ENCODE measurements around the gene DENND1A.

DNA sequence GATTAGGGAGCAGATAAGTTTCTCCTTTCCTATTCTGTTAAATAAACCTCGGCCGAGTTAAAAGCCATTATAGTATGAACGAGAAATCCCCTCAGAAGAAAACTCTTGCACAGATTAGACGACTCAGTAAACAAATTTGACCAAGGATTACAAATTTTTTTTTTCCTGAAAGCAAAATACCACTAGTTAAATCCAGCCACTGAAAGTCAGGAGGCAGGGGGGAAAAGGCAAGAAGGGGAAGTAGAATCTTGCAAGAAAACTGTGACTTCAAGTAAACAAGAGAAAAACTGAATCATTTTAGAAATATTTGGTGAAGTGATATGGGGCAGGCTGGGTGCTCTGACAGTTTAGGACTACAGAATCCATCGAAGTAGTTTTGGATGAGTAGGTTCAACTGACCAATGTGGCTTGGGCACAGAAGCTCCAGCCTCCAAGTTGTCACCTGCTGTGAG lies 251.0 kb downstream of the DENND1A start:
- no peak for TF ChIP-seq CTCF (IDR thresholded peaks at IDR 0.05)
- no peak for TF ChIP-seq POLR2A (IDR thresholded peaks at IDR 0.05)
- no peak for TF ChIP-seq POLR2AphosphoS5 (IDR thresholded peaks at IDR 0.05)
- no peak for TF ChIP-seq EP300 (IDR thresholded peaks at IDR 0.05)
